ENCODE results near the gene FRMD4A.

- TF ChIP-seq CTCF (IDR thresholded peaks at IDR 0.05) (no peak), POLR2A (IDR thresholded peaks at IDR 0.05) (no peak)
Observed at GRCh38 chr10:14247377-14248116, 83.2 kb downstream of the FRMD4A start.

Measured in testis (tissue), 2 donors.